HG03039 (cell line): ENCODE results near the gene LAGE3.

Experiments
- ATAC-seq: cut with Tn5 transposase; IDR thresholded peaks from one replicate; pipeline ENCODE4 v1.9.1; 2021; ENCODE audit warnings: mild to moderate bottlenecking, moderate library complexity; ENCODE audit not compliant: unreplicated experiment

The LAGE3 gene

GRCh38 chrX:154478728-154479622, at the start of gene LAGE3:
Gene LAGE3, minus strand, starts transcription at chrX:154479281. Its CDS starts 366 bp downstream, at chrX:154478915.
- peak; percentile 82 for ATAC-seq

GRCh38 chrX:154526901-154527675, 48.0 kb upstream of the LAGE3 start:
- ATAC-seq = no peak

GRCh38 chrX:154525606-154526490, 46.8 kb upstream of the LAGE3 start:
- ATAC-seq = no peak

- ATAC-seq = no peak
These were observed 40.3 kb upstream of the LAGE3 start for GRCh38 chrX:154519389-154519788.

GRCh38 chrX:154517101-154517781, 38.2 kb upstream of the LAGE3 start:
- no peak for ATAC-seq

- ATAC-seq = no peak
These were observed 37.6 kb upstream of the LAGE3 start for GRCh38 chrX:154516656-154517100.

GRCh38 chrX:154515966-154516655, 37.0 kb upstream of the LAGE3 start, which contains the start of gene FAM3A:
Gene FAM3A, minus strand, starts transcription at chrX:154516232. Its CDS starts 460 bp downstream, at chrX:154515772.
- peak; percentile 93 for ATAC-seq

GRCh38 chrX:154515090-154515965, 36.2 kb upstream of the LAGE3 start:
- no peak for ATAC-seq

- ATAC-seq = no peak
These were observed 34.6 kb upstream of the LAGE3 start for GRCh38 chrX:154513716-154514115.

GRCh38 chrX:154512879-154513553, 33.9 kb upstream of the LAGE3 start:
- ATAC-seq = no peak

GRCh38 chrX:154511761-154512160, 32.7 kb upstream of the LAGE3 start:
- ATAC-seq = no peak

- no peak for ATAC-seq
These were observed 30.4 kb upstream of the LAGE3 start for GRCh38 chrX:154509455-154509854.

- no peak for ATAC-seq
These were observed 29.3 kb upstream of the LAGE3 start for GRCh38 chrX:154508384-154508745.

- ATAC-seq = no peak
These were observed 28.7 kb upstream of the LAGE3 start for GRCh38 chrX:154507673-154508383.

- no peak for ATAC-seq
These were observed 27.6 kb upstream of the LAGE3 start for GRCh38 chrX:154506483-154507332.

GRCh38 chrX:154505734-154506133, 26.7 kb upstream of the LAGE3 start:
- ATAC-seq = no peak

- no peak for ATAC-seq
These were observed 23.9 kb upstream of the LAGE3 start for GRCh38 chrX:154502989-154503388.
